CD4-positive, alpha-beta T cell (primary cell): ENCODE data around the gene GNPDA2. TPM values are rescaled to one million over a fixed set of nuclear protein-coding genes. Genes with fewer than 3 reads are reported as not detected.
"Not testable (repeated sequence)": the region's sequence is repeated elsewhere in the genome, so short reads cannot be mapped to it uniquely, and the experiment has no call there.

Source experiments
- ATAC-seq: fragments of 200-7000 bp; cut with Tn5 transposase; one replicate; pipeline ENCODE4 v1.10.0; 2022; ENCODE audit warnings: mild to moderate bottlenecking; ENCODE audit not compliant: poor library complexity
- CTCF ChIA-PET: fragments of 350-600 bp; sonication (Branson Sonifier 250); formaldehyde crosslinking; loops from one replicate; lab custom pipeline; 2021; ENCODE audit warnings: antibody characterized with exemption, inconsistent platforms; lab: Charles Lee
- POLR2A ChIA-PET: fragments of 350-600 bp; sonication (Branson Sonifier 250); formaldehyde crosslinking; loops from one replicate; lab custom pipeline; 2021; ENCODE audit warnings: antibody characterized with exemption, inconsistent platforms; lab: Charles Lee
- DNase-seq, 14 experiments: peaks; one replicate each; pipeline ENCODE4 v3.0.0-alpha.2; 2013 to 2020; ENCODE audit warnings: mixed read lengths in 2 of 14
- H3K27ac ChIP-seq, 2 donors: one replicate each; pipeline versions ENCODE4 v1.5.1 to v1.7.0; 2013; ENCODE audit warnings: low read length in 2 of 2, low read depth in 1 of 2, mild to moderate bottlenecking in 1 of 2
- H3K27me3 ChIP-seq, 2 experiments: 1 replicate in 1 of 2; 2 replicates in 1 of 2; pipeline versions ENCODE4 v1.6.1 to v1.7.0; 2013; ENCODE audit warnings: low read length in 2 of 2, control low read depth in 1 of 2, mild to moderate bottlenecking in 1 of 2, moderate library complexity in 1 of 2; ENCODE audit not compliant: insufficient read depth in 2 of 2, control insufficient read depth in 1 of 2
- H3K36me3 ChIP-seq: one replicate; pipeline ENCODE4 v1.6.1; 2013; ENCODE audit warnings: low read length, control low read depth; ENCODE audit not compliant: insufficient read depth
- H3K4me1 ChIP-seq: one replicate; pipeline ENCODE4 v1.6.1; 2013; ENCODE audit warnings: low read length, control low read depth; ENCODE audit not compliant: insufficient read depth
- H3K4me3 ChIP-seq: one replicate; pipeline ENCODE4 v1.5.1; 2013; ENCODE audit warnings: mild to moderate bottlenecking, low read length, moderate library complexity
- H3K9me3 ChIP-seq, 2 experiments: 1 replicate in 1 of 2; 2 replicates in 1 of 2; pipeline versions ENCODE4 v1.6.1 to v1.7.0; 2013; ENCODE audit warnings: low read length in 2 of 2, mild to moderate bottlenecking in 2 of 2, control low read depth in 1 of 2, moderate library complexity in 1 of 2; ENCODE audit not compliant: control insufficient read depth in 1 of 2, insufficient read depth in 1 of 2
- H3K27ac Mint-ChIP-seq: one replicate; pipeline ENCODE4 v1.8.0; 2020; ENCODE audit warnings: mixed read lengths
- H3K27me3 Mint-ChIP-seq: one replicate; pipeline ENCODE4 v1.8.0; 2021; ENCODE audit warnings: mixed read lengths
- H3K36me3 Mint-ChIP-seq: one replicate; pipeline ENCODE4 v1.8.0; 2021; ENCODE audit warnings: low read depth, mixed read lengths
- H3K4me1 Mint-ChIP-seq: one replicate; pipeline ENCODE4 v1.8.0; 2021; ENCODE audit warnings: low read depth, mixed read lengths
- H3K4me3 Mint-ChIP-seq: one replicate; pipeline ENCODE4 v1.8.0; 2020; ENCODE audit warnings: mild to moderate bottlenecking, mixed read lengths
- H3K9me3 Mint-ChIP-seq: one replicate; pipeline ENCODE4 v1.8.0; 2020; ENCODE audit warnings: mixed read lengths
- CTCF ChIP-seq: fragments of 200-600 bp; IDR thresholded peaks from one replicate; pipeline ENCODE4 v1.8.0; 2022; ENCODE audit warnings: antibody characterized with exemption, mild to moderate bottlenecking
- intact Hi-C, 2 experiments: fragments of 100-400 bp; cut with DNase I in 1 of 2; cut with micrococcal nuclease in 1 of 2; formaldehyde crosslinking; loops; one replicate each; pipeline versions ENCODE4 v1.15.1 to v1.9.0; 2023 to 2025; cut with DNase I, micrococcal nuclease
- total RNA-seq, 174 experiments: library from RNA in 2 of 174; stranded (reverse) in 2 of 174; gene quantifications; one replicate each; pipeline ENCODE4 v1.2.3 and lab custom pipeline; 2021 to 2026

GNPDA2 gene
- total RNA-seq, 2 experiments from 2014 or later = 7.6 to 9.0 TPM

GRCh38 chr4:44738615-44739014 is 12.3 kb upstream of the GNPDA2 start:
- Mint-ChIP-seq H3K4me1 (no peaks in the 10 kb centered on the region), H3K9me3 (no peaks in the 10 kb centered on the region), H3K36me3 (no peaks in the 10 kb centered on the region), H3K27ac (no peak overlapping the region), H3K4me3 (no peak overlapping the region), H3K27me3 (peaks cover 40% of the 10 kb centered on the region)
- POLR2A ChIA-PET = no interaction called here
- CTCF ChIA-PET = no interaction called here
- Histone ChIP-seq H3K4me1 (no peaks in the 10 kb centered on the region), H3K27me3 (peaks cover 0 to 5% of the 10 kb centered on the region in 2 experiments), H3K36me3 (no peaks in the 10 kb centered on the region), H3K27ac (no peak overlapping the region), H3K4me3 (no peak overlapping the region), H3K9me3 (no peaks in the 10 kb centered on the region)
- ATAC-seq (no peak), DNase-seq (peak in 1 of 14 experiments; percentile 9)
- intact Hi-C loops = no loop called here
- peak; percentile 46 for TF ChIP-seq CTCF

- Mint-ChIP-seq H3K4me3 (no peak overlapping the region), H3K4me1 (no peaks in the 10 kb centered on the region)
- CTCF ChIA-PET = no interaction called here
These were observed 10.5 kb upstream of the GNPDA2 start for GRCh38 chr4:44736900-44737299.

GRCh38 chr4:44728694-44729093 is 2.3 kb upstream of the GNPDA2 start:
- H3K9me3 Mint-ChIP-seq, H3K36me3 ChIP-seq, H3K27ac ChIP-seq, H3K4me3 ChIP-seq, ATAC-seq, DNase-seq, H3K4me3 Mint-ChIP-seq, H3K9me3 ChIP-seq, H3K27me3 ChIP-seq, CTCF ChIA-PET, H3K27ac Mint-ChIP-seq: not testable (repeated sequence)
- POLR2A ChIA-PET = interaction anchor here (4.7 kb wide), 1 partner anchor 50 kb away, joined by 76 read pairs; the partner anchor contains the start of gene GUF1
- peaks cover 23% of the 10 kb centered on the region for H3K4me1 ChIP-seq
- H3K4me1 Mint-ChIP-seq = peaks cover 34% of the 10 kb centered on the region
- H3K36me3 Mint-ChIP-seq = peaks cover 17% of the 10 kb centered on the region
- intact Hi-C loops = loop anchor here in 1 of 2 experiments (5.0 kb wide), 1 partner anchor 51 kb away; the partner anchor contains the start of gene GUF1
- H3K27me3 Mint-ChIP-seq = peaks cover 12% of the 10 kb centered on the region

More at GRCh38 chr4:44736900-44737299, 10.5 kb upstream of the GNPDA2 start:
- Mint-ChIP-seq H3K27me3 (peaks cover 52% of the 10 kb centered on the region), H3K9me3 (no peaks in the 10 kb centered on the region), H3K27ac (no peak overlapping the region), H3K36me3 (no peaks in the 10 kb centered on the region)
- intact Hi-C loops = no loop called here
- Histone ChIP-seq H3K27me3 (peaks cover 0 to 5% of the 10 kb centered on the region in 2 experiments), H3K36me3 (no peaks in the 10 kb centered on the region), H3K9me3 (no peaks in the 10 kb centered on the region), H3K27ac (no peak overlapping the region), H3K4me1 (no peaks in the 10 kb centered on the region), H3K4me3 (no peak overlapping the region)
- TF ChIP-seq CTCF = no peak
- DNase-seq (no peak), ATAC-seq (no peak)
- POLR2A ChIA-PET = no interaction called here

DNA sequence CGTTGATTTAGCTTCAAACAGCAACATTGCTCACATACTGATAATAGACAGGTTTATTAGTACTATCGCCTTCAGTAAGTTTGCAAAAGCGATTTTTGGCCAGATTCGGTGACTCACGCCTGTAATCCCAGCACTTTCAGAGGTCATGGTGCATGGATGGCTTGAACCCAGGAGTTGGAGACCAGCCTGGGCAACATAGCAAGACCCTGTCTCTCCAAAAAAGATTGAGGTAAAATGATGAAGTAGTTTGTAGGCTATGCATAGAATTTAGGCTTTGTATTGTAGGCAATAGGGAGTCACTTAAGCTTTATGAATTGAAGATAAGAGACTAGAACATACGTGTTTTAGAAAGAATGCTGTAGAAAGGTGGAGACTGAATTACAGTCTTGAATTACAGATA is 1.1 kb upstream of the GNPDA2 start:
- Histone ChIP-seq H3K4me1 (peaks cover 25% of the 10 kb centered on the region), H3K9me3 (no peaks in the 10 kb centered on the region), H3K36me3 (no peaks in the 10 kb centered on the region), H3K27ac (no peak overlapping the region), H3K4me3 (no peak overlapping the region), H3K27me3 (no peaks in the 10 kb centered on the region)
- Mint-ChIP-seq H3K36me3 (peaks cover 17% of the 10 kb centered on the region), H3K27ac (peak overlapping the region; percentile 83), H3K4me3 (peak overlapping the region; percentile 95), H3K27me3 (no peaks in the 10 kb centered on the region), H3K9me3 (no peaks in the 10 kb centered on the region), H3K4me1 (peaks cover 44% of the 10 kb centered on the region)
- ChIA-PET CTCF (no interaction called here), POLR2A (interaction anchor here (1.6 to 4.7 kb wide), 3 partner anchors 9 to 49 kb away, joined by 6 to 76 read pairs (median 10); partner anchors contain the start of gene GUF1)
- intact Hi-C loops = loop anchor here in 1 of 2 experiments (5.0 kb wide), 1 partner anchor 50 kb away; the partner anchor contains the start of gene GUF1
- DNase-seq = peak in 1 of 14 experiments; percentile 4
- TF ChIP-seq CTCF = no peak
- ATAC-seq = no peak
